HS-27A (cell line): Measurements from ENCODE around the gene LRP1B.
"Not testable (repeated sequence)": the region's sequence is repeated elsewhere in the genome, so short reads cannot be mapped to it uniquely, and the experiment has no call there.

Source experiments
- DNase-seq: peaks from one replicate; pipeline ENCODE4 v3.0.0-alpha.2; 2012; ENCODE audit warnings: low read depth, missing footprints

The LRP1B gene

GRCh38 chr2:140454717-140455116 is 1676.1 kb downstream of the LRP1B start:
- peak; percentile 20 for DNase-seq

- no peak for DNase-seq
These were observed 1679.5 kb downstream of the LRP1B start for GRCh38 chr2:140451324-140451723.

- DNase-seq = no peak
These were observed 1688.5 kb downstream of the LRP1B start for GRCh38 chr2:140442319-140442718.

DNA sequence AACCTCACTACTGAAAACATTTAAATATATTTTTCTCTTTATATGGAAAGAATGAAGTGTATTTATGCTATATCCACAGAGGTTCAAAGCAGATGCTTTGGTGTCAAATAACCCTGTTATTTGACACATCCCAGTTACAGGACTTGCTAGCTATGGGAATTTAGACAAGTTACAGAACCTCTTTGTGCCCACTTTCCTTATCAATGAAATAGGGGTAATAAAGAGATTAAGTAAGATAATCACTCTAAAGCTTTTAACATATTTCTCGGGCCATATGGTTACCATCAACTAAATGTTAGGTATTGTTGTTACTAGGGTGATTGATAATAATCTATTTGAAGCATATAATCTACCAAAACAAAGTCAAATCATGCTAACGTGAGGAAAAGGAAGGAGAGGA is 1690.0 kb downstream of the LRP1B start:
- DNase-seq = no peak

GRCh38 chr2:140436936-140437335 is 1693.9 kb downstream of the LRP1B start:
- DNase-seq = no peak

DNA sequence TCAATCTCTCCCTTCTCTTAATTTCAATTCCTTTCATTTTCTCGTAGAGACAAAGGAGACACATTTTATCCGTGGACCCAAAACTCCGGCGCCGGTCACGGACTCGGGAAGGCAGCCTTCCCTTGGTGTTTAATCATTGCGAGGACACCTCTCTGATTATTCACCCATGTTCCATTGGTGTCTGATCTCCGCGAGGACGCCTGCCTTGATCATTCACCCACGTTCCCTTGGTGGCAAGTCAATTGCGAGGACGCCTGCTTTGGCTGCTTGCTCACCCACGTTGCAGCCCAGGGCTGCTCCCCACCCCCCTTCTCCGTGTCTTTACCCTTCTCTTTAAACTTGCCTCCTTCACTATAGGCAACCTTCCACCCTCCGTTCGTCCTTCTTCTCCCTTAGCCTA is 1703.8 kb downstream of the LRP1B start:
- not testable (repeated sequence) for DNase-seq

GRCh38 chr2:140424471-140424870 is 1706.3 kb downstream of the LRP1B start:
- DNase-seq = no peak

DNA sequence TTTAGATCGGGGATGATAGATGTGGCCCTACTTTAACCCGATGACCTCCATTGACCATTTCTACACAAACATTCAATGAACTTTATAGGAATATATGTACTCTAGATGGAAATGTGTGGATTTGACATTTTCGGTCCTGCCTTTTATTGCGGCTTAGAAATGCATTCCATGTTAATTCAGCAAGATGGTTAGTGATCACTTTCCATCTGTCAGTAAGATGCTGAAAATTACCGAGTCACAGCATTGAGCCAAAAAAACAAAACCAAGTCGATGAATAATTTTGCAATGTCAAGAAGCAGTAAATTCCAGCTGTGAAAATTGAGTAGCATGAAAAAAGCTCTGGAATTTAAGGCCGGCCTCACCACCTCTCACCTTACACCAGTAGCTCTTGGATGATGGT is 1708.1 kb downstream of the LRP1B start:
- no peak for DNase-seq

GRCh38 chr2:140417504-140417903 is 1713.3 kb downstream of the LRP1B start:
- no peak for DNase-seq

- DNase-seq = no peak
These were observed 1714.2 kb downstream of the LRP1B start for GRCh38 chr2:140416577-140416976.

- not testable (repeated sequence) for DNase-seq
These were observed 1715.8 kb downstream of the LRP1B start for GRCh38 chr2:140415035-140415434.

DNA sequence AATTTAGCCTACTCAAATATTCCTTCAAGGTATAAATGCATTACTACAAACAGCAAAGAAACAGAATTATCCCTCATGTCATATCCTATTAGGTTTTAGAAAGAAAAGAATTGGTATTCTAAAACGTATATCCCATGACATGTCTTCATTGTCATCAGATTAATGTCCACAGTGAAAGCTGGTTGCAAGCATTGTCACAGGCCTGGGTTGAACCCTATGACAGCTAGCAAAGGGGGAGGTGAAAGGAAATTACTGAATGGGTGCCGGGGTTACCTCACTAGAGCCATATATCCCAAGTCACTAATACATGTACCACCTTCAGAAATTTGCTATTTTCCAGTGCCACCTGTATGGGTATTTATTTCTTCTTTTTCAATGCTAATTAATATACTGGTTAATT is 1720.1 kb downstream of the LRP1B start:
- DNase-seq = no peak

DNA sequence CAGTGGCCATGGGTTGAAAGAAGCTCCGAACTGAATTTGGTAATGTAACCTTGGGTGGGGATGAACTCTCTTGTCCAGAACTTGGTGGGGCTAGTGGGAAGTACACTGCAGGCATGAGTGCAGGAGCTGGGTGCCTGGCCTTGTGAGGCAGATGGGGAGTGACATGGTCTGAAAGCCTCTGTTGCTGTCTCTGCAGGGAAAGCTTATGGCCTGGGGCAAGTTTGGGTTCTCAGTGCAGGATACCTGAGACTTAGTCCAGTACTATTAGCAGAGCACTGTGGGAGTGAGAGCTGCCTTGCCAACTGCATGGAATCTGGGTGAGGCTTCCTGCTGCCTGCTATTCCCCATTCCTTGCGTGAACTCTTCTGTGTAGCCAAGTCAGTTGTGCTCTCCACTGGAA is 1729.8 kb downstream of the LRP1B start:
- DNase-seq = no peak

- no peak for DNase-seq
These were observed 1738.0 kb downstream of the LRP1B start for GRCh38 chr2:140392824-140393223.

GRCh38 chr2:140384946-140385345 is 1745.9 kb downstream of the LRP1B start:
- DNase-seq = no peak

DNA sequence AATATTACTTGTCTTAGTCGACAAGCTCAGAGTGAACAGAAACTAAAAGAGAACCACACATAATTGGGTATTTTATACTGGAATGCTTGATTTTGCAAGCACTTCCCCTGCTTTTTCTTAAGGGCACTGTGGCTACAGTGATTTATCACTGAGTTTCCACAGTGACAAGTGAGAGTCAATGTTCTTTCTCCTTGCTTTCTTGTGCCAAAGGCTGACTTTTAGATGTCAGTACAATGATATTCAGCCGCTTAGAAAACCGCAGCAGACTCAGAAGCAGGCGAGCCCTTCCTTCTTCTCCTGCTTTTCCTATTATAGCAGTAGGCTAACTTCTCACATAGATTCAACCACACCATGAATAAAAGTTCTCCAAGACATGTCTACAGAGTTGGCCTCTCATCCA is 1747.0 kb downstream of the LRP1B start:
- no peak for DNase-seq

DNA sequence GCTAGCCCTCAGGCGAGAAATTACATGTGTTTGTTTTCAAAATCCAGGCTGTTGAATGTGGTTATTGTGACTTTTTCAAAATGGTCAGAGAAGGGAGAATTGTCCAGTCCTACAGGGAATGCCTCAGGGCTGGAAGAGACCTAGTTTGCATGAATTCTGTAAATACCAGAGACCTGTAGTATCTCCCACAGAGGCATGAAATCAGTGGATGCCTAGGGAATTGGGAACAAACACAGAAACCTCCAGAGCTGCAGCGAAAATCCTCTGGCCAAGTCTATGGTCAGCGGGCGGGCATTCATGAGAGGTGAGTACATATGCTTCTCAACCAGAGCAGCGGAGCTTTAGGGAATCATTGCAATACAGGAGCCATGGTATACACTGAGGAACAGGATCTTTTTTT is 1754.1 kb downstream of the LRP1B start:
- no peak for DNase-seq

DNA sequence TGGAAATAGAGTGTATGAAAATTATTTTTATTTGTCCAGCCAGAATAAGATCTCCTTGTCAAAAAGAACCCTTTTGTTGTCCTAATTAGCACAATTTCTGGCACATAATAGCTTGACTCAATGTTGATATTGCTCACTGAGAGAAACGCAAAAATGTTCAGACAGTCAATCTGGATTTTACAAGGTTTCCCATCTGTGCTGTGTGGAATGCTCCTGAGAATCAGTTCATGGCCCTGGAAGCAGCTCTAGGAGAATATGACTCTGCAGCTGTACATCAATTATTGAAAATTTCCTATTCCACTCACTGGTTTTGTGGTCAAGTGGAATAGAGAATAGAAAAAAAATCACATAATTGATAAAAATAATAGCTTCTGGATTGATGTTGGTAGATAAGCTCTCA is 1767.7 kb downstream of the LRP1B start:
- no peak for DNase-seq

- DNase-seq = no peak
These were observed 1768.5 kb downstream of the LRP1B start for GRCh38 chr2:140362361-140362760.

- DNase-seq = no peak
These were observed 1771.6 kb downstream of the LRP1B start for GRCh38 chr2:140359056-140359771.

- no peak for DNase-seq
These were observed 1774.1 kb downstream of the LRP1B start for GRCh38 chr2:140356697-140357096.

DNA sequence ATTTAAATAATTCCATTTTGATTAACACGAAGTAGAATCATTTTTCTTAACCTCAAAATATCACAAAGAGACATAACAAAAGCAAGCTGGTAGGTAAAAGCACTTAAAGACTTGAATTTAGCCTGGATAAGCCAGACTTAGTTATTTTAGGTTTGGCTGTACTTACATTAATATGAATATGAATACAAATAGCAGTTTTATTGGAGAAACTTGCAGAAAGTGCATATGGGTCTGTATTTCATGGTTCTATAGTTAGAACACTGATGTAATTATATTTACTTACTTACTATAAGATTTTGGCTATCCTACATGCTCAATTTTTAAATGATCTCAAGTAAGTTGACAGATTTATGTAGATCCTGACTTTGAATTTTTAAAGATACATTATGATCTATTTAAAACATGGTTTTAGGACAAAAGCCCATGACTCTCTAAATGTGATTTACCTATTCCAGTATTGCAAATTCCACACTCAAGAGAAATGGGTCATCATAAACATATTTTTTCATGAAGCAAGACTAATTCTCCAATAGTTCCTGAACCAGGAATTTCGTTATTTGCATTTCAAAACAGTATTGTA is 1775.2 kb downstream of the LRP1B start:
- no peak for DNase-seq

GRCh38 chr2:140354544-140354943 is 1776.3 kb downstream of the LRP1B start:
- DNase-seq = no peak

GRCh38 chr2:140353541-140353940 is 1777.3 kb downstream of the LRP1B start:
- DNase-seq = peak; percentile 22
